Rectal smooth muscle tissue (tissue), 1 donor: ENCODE data around the gene GTF2A2.
"Not testable (repeated sequence)": the region's sequence is repeated elsewhere in the genome, so short reads cannot be mapped to it uniquely, and the experiment has no call there.

Experiments
- H3K27ac ChIP-seq: one replicate; pipeline ENCODE4 v1.7.0; 2013; ENCODE audit warnings: low read depth, low read length, inconsistent platforms
- H3K27me3 ChIP-seq: one replicate; pipeline ENCODE4 v1.7.0; 2013; ENCODE audit warnings: low read length; ENCODE audit not compliant: control insufficient read depth, insufficient read depth
- H3K36me3 ChIP-seq: one replicate; pipeline ENCODE4 v1.7.0; 2013; ENCODE audit warnings: low read length; ENCODE audit not compliant: control insufficient read depth, insufficient read depth
- H3K4me1 ChIP-seq: one replicate; pipeline ENCODE4 v1.7.0; 2013; ENCODE audit warnings: low read length; ENCODE audit not compliant: control insufficient read depth, insufficient read depth
- H3K4me3 ChIP-seq: one replicate; pipeline ENCODE4 v1.7.0; 2013; ENCODE audit warnings: low read length
- H3K9ac ChIP-seq: one replicate; pipeline ENCODE4 v1.7.0; 2013; ENCODE audit warnings: low read length

GTF2A2 gene

GRCh38 chr15:59657635-59658125 lies 365 bp upstream of the GTF2A2 start:
- no peak overlapping the region for H3K9ac ChIP-seq
- no peaks in the 10 kb centered on the region for H3K36me3 ChIP-seq
- H3K4me3 ChIP-seq = peak overlapping the region; percentile 86
- H3K4me1 ChIP-seq = peaks cover 7% of the 10 kb centered on the region
- H3K27ac ChIP-seq = no peak overlapping the region
- no peaks in the 10 kb centered on the region for H3K27me3 ChIP-seq

DNA sequence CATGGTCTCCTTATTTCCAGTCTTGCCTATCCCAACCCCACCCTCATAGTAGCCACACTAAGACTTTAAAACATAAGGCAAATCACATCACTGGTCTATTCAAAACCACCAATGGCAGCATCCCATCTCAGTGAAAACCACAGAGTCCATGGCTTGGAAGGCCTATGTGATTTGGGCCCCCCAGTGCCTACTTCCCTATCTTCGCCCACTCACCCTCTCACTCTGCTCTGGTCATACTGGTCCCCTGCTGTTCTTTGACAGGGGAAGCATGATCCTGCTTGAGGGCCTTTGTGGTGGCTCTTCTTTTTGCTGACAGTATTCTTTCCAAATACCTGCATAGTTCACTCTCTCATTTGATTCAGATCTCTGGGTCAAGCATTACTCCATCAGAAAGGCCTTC lies 3.3 kb downstream of the GTF2A2 start:
- peaks cover 7% of the 10 kb centered on the region for H3K4me1 ChIP-seq
- no peaks in the 10 kb centered on the region for H3K27me3 ChIP-seq
- no peak overlapping the region for H3K4me3 ChIP-seq
- H3K9ac ChIP-seq = no peak overlapping the region
- peaks cover 7% of the 10 kb centered on the region for H3K36me3 ChIP-seq
- no peak overlapping the region for H3K27ac ChIP-seq

GRCh38 chr15:59649603-59650002 lies 7.7 kb downstream of the GTF2A2 start:
- Histone ChIP-seq H3K9ac (no peak overlapping the region), H3K4me1 (no peaks in the 10 kb centered on the region), H3K27ac (no peak overlapping the region), H3K36me3 (peaks cover 7% of the 10 kb centered on the region), H3K4me3 (no peak overlapping the region), H3K27me3 (no peaks in the 10 kb centered on the region)

DNA sequence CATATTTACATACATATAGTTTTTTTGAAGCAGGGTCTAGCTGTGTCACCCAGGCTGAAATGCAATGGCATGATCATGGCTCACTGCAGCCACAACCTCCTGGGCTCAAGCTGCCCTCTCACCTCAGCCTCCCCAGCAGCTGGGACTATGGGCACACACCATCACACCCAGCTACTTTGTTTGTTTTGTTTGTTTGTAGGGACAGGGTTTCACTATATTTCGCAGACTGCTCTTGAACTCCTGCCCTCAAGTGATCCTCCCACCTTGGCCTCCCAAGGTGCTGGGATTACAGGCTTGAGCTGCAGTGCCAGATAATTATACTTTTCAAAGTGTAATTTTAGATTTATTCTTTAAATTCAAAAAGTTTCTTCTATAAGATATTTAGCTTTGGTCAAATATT lies 10.2 kb downstream of the GTF2A2 start:
- Histone ChIP-seq H3K27ac (no peak overlapping the region), H3K36me3 (peaks cover 7% of the 10 kb centered on the region), H3K27me3 (no peaks in the 10 kb centered on the region), H3K9ac (no peak overlapping the region), H3K4me3 (no peak overlapping the region), H3K4me1 (no peaks in the 10 kb centered on the region)

- H3K36me3 ChIP-seq = peaks cover 5% of the 10 kb centered on the region
- no peak overlapping the region for H3K4me3 ChIP-seq
- H3K9ac ChIP-seq = no peak overlapping the region
- H3K27me3 ChIP-seq = no peaks in the 10 kb centered on the region
- H3K4me1 ChIP-seq = no peaks in the 10 kb centered on the region
- no peak overlapping the region for H3K27ac ChIP-seq
Observed at GRCh38 chr15:59646277-59646676, 11.0 kb downstream of the GTF2A2 start.

DNA sequence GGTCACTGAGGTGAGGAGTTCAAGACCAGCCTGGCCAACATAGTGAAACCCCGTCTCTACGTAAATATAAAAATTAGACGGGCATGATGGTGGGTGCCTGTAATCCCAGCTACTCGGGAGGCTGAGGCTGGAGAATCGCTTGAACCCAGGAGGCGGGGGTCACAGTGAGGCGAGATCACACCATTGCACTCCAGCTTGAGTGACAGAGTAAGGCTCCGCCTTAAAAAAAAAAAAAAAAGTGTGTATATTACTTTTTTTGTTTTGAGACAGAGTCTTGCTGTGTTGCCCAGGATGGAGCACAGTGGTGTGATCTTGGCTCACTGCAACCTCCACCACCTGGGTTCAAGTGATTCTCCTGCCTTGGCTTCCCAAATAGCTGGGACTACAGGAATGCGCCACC lies 11.5 kb downstream of the GTF2A2 start:
- not testable (repeated sequence) for H3K9ac ChIP-seq, H3K27me3 ChIP-seq, H3K36me3 ChIP-seq, H3K27ac ChIP-seq, H3K4me1 ChIP-seq, H3K4me3 ChIP-seq

GRCh38 chr15:59644756-59645155 lies 12.6 kb downstream of the GTF2A2 start:
- Histone ChIP-seq H3K27ac (no peak overlapping the region), H3K27me3 (no peaks in the 10 kb centered on the region), H3K9ac (no peak overlapping the region), H3K36me3 (no peaks in the 10 kb centered on the region), H3K4me1 (no peaks in the 10 kb centered on the region), H3K4me3 (no peak overlapping the region)

GRCh38 chr15:59642351-59642750 lies 15.0 kb downstream of the GTF2A2 start:
- Histone ChIP-seq H3K4me3 (no peak overlapping the region), H3K36me3 (peaks cover 3% of the 10 kb centered on the region), H3K9ac (no peak overlapping the region), H3K27ac (no peak overlapping the region), H3K4me1 (no peaks in the 10 kb centered on the region), H3K27me3 (no peaks in the 10 kb centered on the region)

DNA sequence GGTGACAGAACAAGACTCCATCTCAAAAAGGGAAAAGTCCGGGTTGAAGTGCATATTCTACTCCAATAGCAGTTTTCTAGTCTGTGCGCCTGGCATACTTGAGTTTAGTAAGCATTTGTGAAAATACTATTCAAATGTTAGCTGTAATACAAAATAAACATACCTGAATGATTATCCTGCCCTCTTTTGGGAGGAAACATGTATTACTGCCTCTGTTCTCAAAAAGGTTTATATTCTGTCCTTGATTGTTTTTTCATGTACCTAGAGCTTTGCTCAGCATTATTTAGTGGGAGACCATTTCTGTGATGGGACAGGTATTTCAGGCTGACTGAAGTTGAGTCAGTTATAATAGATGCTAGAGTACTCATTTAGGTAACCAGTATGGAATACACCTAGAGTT lies 19.8 kb downstream of the GTF2A2 start:
- H3K36me3 ChIP-seq, H3K4me3 ChIP-seq, H3K27me3 ChIP-seq, H3K4me1 ChIP-seq, H3K27ac ChIP-seq, H3K9ac ChIP-seq: not testable (repeated sequence)

GRCh38 chr15:59636184-59636583 lies 21.1 kb downstream of the GTF2A2 start:
- Histone ChIP-seq H3K4me1 (no peaks in the 10 kb centered on the region), H3K27ac (no peak overlapping the region), H3K9ac (no peak overlapping the region), H3K27me3 (no peaks in the 10 kb centered on the region), H3K36me3 (peaks cover 3% of the 10 kb centered on the region), H3K4me3 (no peak overlapping the region)

GRCh38 chr15:59632714-59633113 lies 24.6 kb downstream of the GTF2A2 start:
- H3K36me3 ChIP-seq = no peaks in the 10 kb centered on the region
- H3K9ac ChIP-seq = no peak overlapping the region
- H3K27ac ChIP-seq = no peak overlapping the region
- no peak overlapping the region for H3K4me3 ChIP-seq
- no peaks in the 10 kb centered on the region for H3K4me1 ChIP-seq
- H3K27me3 ChIP-seq = no peaks in the 10 kb centered on the region

DNA sequence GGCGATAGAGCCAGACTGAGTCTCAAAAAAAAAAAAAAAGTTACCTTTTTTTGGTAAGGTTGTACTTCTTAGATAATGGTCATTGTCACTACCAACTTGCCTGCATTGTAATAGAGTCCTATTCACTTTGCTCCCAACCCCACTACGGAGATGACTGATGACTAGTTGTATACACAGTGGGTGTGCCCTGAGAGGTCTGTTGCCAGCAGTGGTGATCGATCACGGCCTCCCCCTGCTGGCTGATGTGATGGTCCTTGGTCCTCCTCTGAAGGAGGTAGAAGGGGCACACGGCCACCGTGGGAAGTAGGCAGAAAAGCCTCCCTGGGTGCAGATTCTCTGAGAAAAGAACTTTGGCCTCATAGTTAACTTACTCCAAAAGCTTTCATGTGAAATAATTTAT lies 35.0 kb downstream of the GTF2A2 start:
- no peaks in the 10 kb centered on the region for H3K4me1 ChIP-seq
- no peak overlapping the region for H3K9ac ChIP-seq
- no peaks in the 10 kb centered on the region for H3K36me3 ChIP-seq
- H3K27ac ChIP-seq = no peak overlapping the region
- no peaks in the 10 kb centered on the region for H3K27me3 ChIP-seq
- no peak overlapping the region for H3K4me3 ChIP-seq

DNA sequence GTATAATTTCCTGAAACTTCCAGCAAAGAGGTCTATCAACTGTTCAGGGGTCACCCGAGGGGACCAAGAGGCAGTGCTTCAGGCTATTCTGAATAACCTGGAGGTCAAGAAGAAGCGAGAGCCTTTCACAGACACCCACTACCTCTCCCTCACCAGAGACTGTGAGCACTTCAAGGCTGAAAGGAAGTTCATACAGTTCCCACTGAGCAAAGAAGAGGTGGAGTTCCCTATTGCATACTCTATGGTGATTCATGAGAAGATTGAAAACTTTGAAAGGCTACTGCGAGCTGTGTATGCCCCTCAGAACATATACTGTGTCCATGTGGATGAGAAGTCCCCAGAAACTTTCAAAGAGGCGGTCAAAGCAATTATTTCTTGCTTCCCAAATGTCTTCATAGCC lies 38.9 kb downstream of the GTF2A2 start:
- Histone ChIP-seq H3K9ac (no peak overlapping the region), H3K27ac (no peak overlapping the region), H3K4me1 (no peaks in the 10 kb centered on the region), H3K27me3 (no peaks in the 10 kb centered on the region), H3K4me3 (no peak overlapping the region), H3K36me3 (no peaks in the 10 kb centered on the region)
